Neural cell (in vitro differentiated cells): ENCODE measurements around the gene C1orf232.

ENCODE experiments used
- EZH2 ChIP-seq: fragments of 200-600, 300-800 bp; shearing (Covaris generic), sonication (generic); IDR thresholded peaks from 2 replicates; pipeline ENCODE4 v1.6.1; 2014; ENCODE audit warnings: antibody characterized with exemption, low read length, borderline replicate concordance, mild to moderate bottlenecking; ENCODE audit not compliant: insufficient read depth, poor library complexity, severe bottlenecking
- POLR2AphosphoS5 ChIP-seq: IDR thresholded peaks from 2 replicates; pipeline ENCODE4 v1.6.1; 2012
- RAD21 ChIP-seq: fragments of 450-650 bp; conservative IDR thresholded peaks from 2 replicates; pipeline ENCODE4 v1.6.1; 2014; ENCODE audit warnings: antibody characterized with exemption, mild to moderate bottlenecking, moderate library complexity
- TF ChIP-seq, protein P1 (sequence below): fragments of 450-650 bp; IDR thresholded peaks from 2 replicates; pipeline ENCODE4 v1.5.1; 2014; ENCODE audit warnings: antibody characterized with exemption, mild to moderate bottlenecking, moderate library complexity; ENCODE audit not compliant: poor library complexity, severe bottlenecking

DNA sequence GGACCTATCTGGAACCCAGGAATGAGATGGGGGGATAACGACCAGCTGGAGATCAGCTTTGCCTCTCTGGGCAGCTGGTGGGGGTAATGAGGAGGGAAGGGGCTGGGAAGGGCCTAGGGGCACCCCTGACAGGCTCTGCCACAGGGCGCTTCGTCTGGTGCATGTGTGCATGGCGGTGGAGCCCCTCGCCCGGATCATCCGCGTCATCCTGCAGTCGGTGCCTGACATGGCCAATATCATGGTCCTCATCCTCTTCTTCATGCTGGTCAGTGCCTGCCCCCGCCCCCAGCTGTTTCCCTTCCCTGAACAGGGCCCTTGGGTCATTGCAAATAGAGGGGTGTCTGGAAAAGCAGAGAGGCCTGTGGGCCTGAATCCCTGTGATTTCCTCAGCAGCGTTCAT is 29.1 kb upstream of the C1orf232 start:
- TF ChIP-seq, protein P1, sequence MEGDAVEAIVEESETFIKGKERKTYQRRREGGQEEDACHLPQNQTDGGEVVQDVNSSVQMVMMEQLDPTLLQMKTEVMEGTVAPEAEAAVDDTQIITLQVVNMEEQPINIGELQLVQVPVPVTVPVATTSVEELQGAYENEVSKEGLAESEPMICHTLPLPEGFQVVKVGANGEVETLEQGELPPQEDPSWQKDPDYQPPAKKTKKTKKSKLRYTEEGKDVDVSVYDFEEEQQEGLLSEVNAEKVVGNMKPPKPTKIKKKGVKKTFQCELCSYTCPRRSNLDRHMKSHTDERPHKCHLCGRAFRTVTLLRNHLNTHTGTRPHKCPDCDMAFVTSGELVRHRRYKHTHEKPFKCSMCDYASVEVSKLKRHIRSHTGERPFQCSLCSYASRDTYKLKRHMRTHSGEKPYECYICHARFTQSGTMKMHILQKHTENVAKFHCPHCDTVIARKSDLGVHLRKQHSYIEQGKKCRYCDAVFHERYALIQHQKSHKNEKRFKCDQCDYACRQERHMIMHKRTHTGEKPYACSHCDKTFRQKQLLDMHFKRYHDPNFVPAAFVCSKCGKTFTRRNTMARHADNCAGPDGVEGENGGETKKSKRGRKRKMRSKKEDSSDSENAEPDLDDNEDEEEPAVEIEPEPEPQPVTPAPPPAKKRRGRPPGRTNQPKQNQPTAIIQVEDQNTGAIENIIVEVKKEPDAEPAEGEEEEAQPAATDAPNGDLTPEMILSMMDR: no peak
- TF ChIP-seq RAD21: no peak
- TF ChIP-seq POLR2AphosphoS5: no peak
- TF ChIP-seq EZH2: no peak
